ENCODE results near the gene GMDS. TPM values are rescaled to one million over a fixed set of nuclear protein-coding genes. Genes with fewer than 3 reads are reported as not detected.

Gene GMDS
- total RNA-seq, 1 donor from 2014 or later, result 34.0 TPM

GRCh38 chr6:2259574-2259973 is 14.2 kb upstream of the GMDS start:
- H3K36me3 Mint-ChIP-seq (ENCODE audit: low read depth), result peaks cover 26% of the 10 kb centered on the region
- no peaks in the 10 kb centered on the region for H3K4me1 Mint-ChIP-seq (ENCODE audit: low read depth)
- peaks cover 14% of the 10 kb centered on the region for H3K9me3 Mint-ChIP-seq (ENCODE audit: low read depth)
- no peak overlapping the region for H3K27ac Mint-ChIP-seq (ENCODE audit: unreplicated experiment)
- DNase-seq (ENCODE audit: low spot score), result no peak
- H3K4me3 Mint-ChIP-seq (ENCODE audit: unreplicated experiment), result no peak overlapping the region
- no peaks in the 10 kb centered on the region for H3K27me3 Mint-ChIP-seq (ENCODE audit: low read depth)
- no peak for TF ChIP-seq CTCF (IDR thresholded peaks at IDR 0.05)

GRCh38 chr6:2259002-2259494 is 13.6 kb upstream of the GMDS start:
- no peak for TF ChIP-seq CTCF (IDR thresholded peaks at IDR 0.05)
- H3K4me1 Mint-ChIP-seq (ENCODE audit: low read depth), result no peaks in the 10 kb centered on the region
- peaks cover 15% of the 10 kb centered on the region for H3K9me3 Mint-ChIP-seq (ENCODE audit: low read depth)
- no peaks in the 10 kb centered on the region for H3K27me3 Mint-ChIP-seq (ENCODE audit: low read depth)
- H3K4me3 Mint-ChIP-seq (ENCODE audit: unreplicated experiment), result no peak overlapping the region
- peaks cover 28% of the 10 kb centered on the region for H3K36me3 Mint-ChIP-seq (ENCODE audit: low read depth)
- no peak overlapping the region for H3K27ac Mint-ChIP-seq (ENCODE audit: unreplicated experiment)
- no peak for DNase-seq (ENCODE audit: low spot score)

- Mint-ChIP-seq H3K4me3 (ENCODE audit: unreplicated experiment) (no peak overlapping the region), H3K4me1 (ENCODE audit: low read depth) (no peaks in the 10 kb centered on the region), H3K9me3 (ENCODE audit: low read depth) (peaks cover 15% of the 10 kb centered on the region), H3K27me3 (ENCODE audit: low read depth) (no peaks in the 10 kb centered on the region), H3K27ac (ENCODE audit: unreplicated experiment) (no peak overlapping the region), H3K36me3 (ENCODE audit: low read depth) (peaks cover 28% of the 10 kb centered on the region)
- DNase-seq (ENCODE audit: low spot score), result no peak
- TF ChIP-seq CTCF (IDR thresholded peaks at IDR 0.05), result no peak
Measured at GRCh38 chr6:2258112-2258511, 12.7 kb upstream of the GMDS start.

- no peak for TF ChIP-seq CTCF (IDR thresholded peaks at IDR 0.05)
- Mint-ChIP-seq H3K27me3 (ENCODE audit: low read depth) (no peaks in the 10 kb centered on the region), H3K36me3 (ENCODE audit: low read depth) (peaks cover 28% of the 10 kb centered on the region), H3K4me3 (ENCODE audit: unreplicated experiment) (no peak overlapping the region), H3K27ac (ENCODE audit: unreplicated experiment) (no peak overlapping the region), H3K9me3 (ENCODE audit: low read depth) (peaks cover 15% of the 10 kb centered on the region), H3K4me1 (ENCODE audit: low read depth) (no peaks in the 10 kb centered on the region)
- no peak for DNase-seq (ENCODE audit: low spot score)
Measured at GRCh38 chr6:2257363-2257762, 12.0 kb upstream of the GMDS start.

- Mint-ChIP-seq H3K4me1 (ENCODE audit: low read depth) (no peaks in the 10 kb centered on the region), H3K4me3 (ENCODE audit: unreplicated experiment) (no peak overlapping the region), H3K27ac (ENCODE audit: unreplicated experiment) (no peak overlapping the region), H3K27me3 (ENCODE audit: low read depth) (no peaks in the 10 kb centered on the region), H3K9me3 (ENCODE audit: low read depth) (peaks cover 15% of the 10 kb centered on the region), H3K36me3 (ENCODE audit: low read depth) (peaks cover 29% of the 10 kb centered on the region)
- no peak for DNase-seq (ENCODE audit: low spot score)
- no peak for TF ChIP-seq CTCF (IDR thresholded peaks at IDR 0.05)
Measured at GRCh38 chr6:2254747-2255146, 9.3 kb upstream of the GMDS start.
